Tibial nerve (tissue), 4 donors: ENCODE data around the gene SESN2.

ENCODE experiments used
- CTCF ChIP-seq, 5 experiments: fragments of 200-600 bp in 3 of 5; fragments of 450-650 bp in 2 of 5; sonication (generic) in 3 of 5; IDR thresholded peaks; one replicate each; pipeline ENCODE4 v1.5.1; 2016 to 2019; ENCODE audit warnings: antibody characterized with exemption in 5 of 5, mild to moderate bottlenecking in 3 of 5, moderate library complexity in 2 of 5
- EP300 ChIP-seq, 2 donors: sonication (generic); formaldehyde crosslinking; IDR thresholded peaks; one replicate each; pipeline ENCODE4 v1.6.1; 2017; ENCODE audit warnings: antibody characterized with exemption in 2 of 2, mild to moderate bottlenecking in 1 of 2
- POLR2A ChIP-seq, 2 donors: fragments of 450-650 bp; IDR thresholded peaks; one replicate each; pipeline ENCODE4 v1.6.1; 2017; ENCODE audit warnings: antibody characterized with exemption in 2 of 2, mild to moderate bottlenecking in 2 of 2, moderate library complexity in 2 of 2

DNA sequence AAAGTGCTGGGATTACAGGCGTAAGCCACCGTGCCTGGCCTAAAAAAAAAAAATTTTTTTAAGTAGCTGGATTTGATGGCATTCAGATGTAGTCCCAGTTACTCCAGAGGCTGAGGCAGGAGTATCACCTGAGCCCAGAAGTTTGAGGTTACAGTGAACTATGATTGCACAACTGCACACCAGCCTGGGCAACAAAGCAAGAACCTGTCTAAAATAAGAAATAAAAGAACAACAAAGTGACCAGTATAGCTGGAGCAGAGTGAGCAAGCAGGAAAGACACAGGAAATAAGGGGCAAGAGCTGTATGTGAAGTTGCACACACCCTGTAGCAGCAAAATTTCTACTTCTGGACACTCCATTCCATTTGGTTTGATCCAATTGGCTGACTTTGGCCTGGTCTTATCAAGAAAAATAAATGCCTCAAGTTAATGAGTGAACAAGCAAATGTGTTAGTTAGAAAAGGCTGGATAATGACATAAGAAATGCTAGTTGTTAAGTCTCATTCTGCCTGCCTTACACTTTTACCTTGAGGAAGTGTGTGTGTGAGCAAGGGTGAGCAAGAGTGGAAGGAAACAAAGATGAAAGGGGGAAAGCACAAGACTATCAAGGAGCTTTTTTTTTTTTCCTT is 15.5 kb upstream of the SESN2 start:
- TF ChIP-seq POLR2A (IDR thresholded peaks at IDR 0.05) (no peak), CTCF (IDR thresholded peaks at IDR 0.05) (no peak), EP300 (IDR thresholded peaks at IDR 0.05) (no peak)
